NCI-H187 (cell line): ENCODE measurements around the gene ARHGAP35.

Source experiments
- DNase-seq, 2 experiments: peaks; one replicate each; lab custom pipeline; 2025; lab: John Stamatoyannopoulos, UW

Gene ARHGAP35

GRCh38 chr19:46904114-46905060 is 43.6 kb downstream of the ARHGAP35 start:
- no peak for DNase-seq

- DNase-seq, result no peak
Measured at GRCh38 chr19:46906221-46906620, 45.4 kb downstream of the ARHGAP35 start.

GRCh38 chr19:46907880-46908279 is 47.1 kb downstream of the ARHGAP35 start:
- DNase-seq, result no peak

- DNase-seq, result no peak
Measured at GRCh38 chr19:46909356-46909755, 48.6 kb downstream of the ARHGAP35 start.
